RWPE2 (cell line): Measurements from ENCODE around the gene RANGRF.

Source experiments
- ATAC-seq: fragments of 200-7000 bp; cut with Tn5 transposase; 3 replicates; pipeline ENCODE4 v1.9.1; 2021; ENCODE audit warnings: low read depth
- DNase-seq: peaks from one replicate; pipeline ENCODE4 v3.0.0-alpha.2; 2020; ENCODE audit warnings: low spot score
- H3K27ac ChIP-seq: fragments of 450-650 bp; 2 replicates; pipeline ENCODE4 v1.5.1; 2017; ENCODE audit warnings: mild to moderate bottlenecking; ENCODE audit not compliant: poor library complexity, severe bottlenecking
- H3K27me3 ChIP-seq: fragments of 250-450 bp; sonication (Bioruptor Pico); 2 replicates; pipeline ENCODE4 v1.5.1; 2021; ENCODE audit warnings: mild to moderate bottlenecking, moderate library complexity; ENCODE audit not compliant: insufficient read depth, poor library complexity, severe bottlenecking
- H3K36me3 ChIP-seq: fragments of 250-450 bp; sonication (Bioruptor Pico); 2 replicates; pipeline ENCODE4 v1.5.1; 2020; ENCODE audit warnings: low read depth, mild to moderate bottlenecking, moderate library complexity
- H3K4me1 ChIP-seq: fragments of 250-450 bp; sonication (Bioruptor Pico); 2 replicates; pipeline ENCODE4 v1.5.1; 2021; ENCODE audit warnings: mild to moderate bottlenecking, moderate library complexity; ENCODE audit not compliant: insufficient read depth, poor library complexity, severe bottlenecking
- H3K4me3 ChIP-seq: fragments of 250-450 bp; sonication (Bioruptor Pico); 2 replicates; pipeline ENCODE4 v1.5.1; 2021; ENCODE audit warnings: mild to moderate bottlenecking, moderate library complexity; ENCODE audit not compliant: severe bottlenecking
- H3K9me3 ChIP-seq: fragments of 250-450 bp; sonication (Bioruptor Pico); 2 replicates; pipeline ENCODE4 v1.5.1; 2021; ENCODE audit warnings: mild to moderate bottlenecking, moderate library complexity; ENCODE audit not compliant: severe bottlenecking
- TF ChIP-seq, protein P1 (sequence below): fragments of 450-650 bp; IDR thresholded peaks from one replicate; pipeline ENCODE4 v1.5.1; 2017; ENCODE audit warnings: mild to moderate bottlenecking, moderate library complexity; ENCODE audit not compliant: poor library complexity, severe bottlenecking

RANGRF gene

GRCh38 chr17:8283356-8283755 lies 5.1 kb upstream of the RANGRF start:
- DNase-seq (no peak), ATAC-seq (no peak)
- no peak overlapping the region for H3K4me3 ChIP-seq
- H3K27ac ChIP-seq, result no peak overlapping the region
- H3K4me1 ChIP-seq, result peaks cover 4% of the 10 kb centered on the region
- TF ChIP-seq, protein P1, sequence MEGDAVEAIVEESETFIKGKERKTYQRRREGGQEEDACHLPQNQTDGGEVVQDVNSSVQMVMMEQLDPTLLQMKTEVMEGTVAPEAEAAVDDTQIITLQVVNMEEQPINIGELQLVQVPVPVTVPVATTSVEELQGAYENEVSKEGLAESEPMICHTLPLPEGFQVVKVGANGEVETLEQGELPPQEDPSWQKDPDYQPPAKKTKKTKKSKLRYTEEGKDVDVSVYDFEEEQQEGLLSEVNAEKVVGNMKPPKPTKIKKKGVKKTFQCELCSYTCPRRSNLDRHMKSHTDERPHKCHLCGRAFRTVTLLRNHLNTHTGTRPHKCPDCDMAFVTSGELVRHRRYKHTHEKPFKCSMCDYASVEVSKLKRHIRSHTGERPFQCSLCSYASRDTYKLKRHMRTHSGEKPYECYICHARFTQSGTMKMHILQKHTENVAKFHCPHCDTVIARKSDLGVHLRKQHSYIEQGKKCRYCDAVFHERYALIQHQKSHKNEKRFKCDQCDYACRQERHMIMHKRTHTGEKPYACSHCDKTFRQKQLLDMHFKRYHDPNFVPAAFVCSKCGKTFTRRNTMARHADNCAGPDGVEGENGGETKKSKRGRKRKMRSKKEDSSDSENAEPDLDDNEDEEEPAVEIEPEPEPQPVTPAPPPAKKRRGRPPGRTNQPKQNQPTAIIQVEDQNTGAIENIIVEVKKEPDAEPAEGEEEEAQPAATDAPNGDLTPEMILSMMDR, result no peak
- H3K9me3 ChIP-seq, result no peaks in the 10 kb centered on the region
- H3K36me3 ChIP-seq, result no peaks in the 10 kb centered on the region
- H3K27me3 ChIP-seq, result no peaks in the 10 kb centered on the region

DNA sequence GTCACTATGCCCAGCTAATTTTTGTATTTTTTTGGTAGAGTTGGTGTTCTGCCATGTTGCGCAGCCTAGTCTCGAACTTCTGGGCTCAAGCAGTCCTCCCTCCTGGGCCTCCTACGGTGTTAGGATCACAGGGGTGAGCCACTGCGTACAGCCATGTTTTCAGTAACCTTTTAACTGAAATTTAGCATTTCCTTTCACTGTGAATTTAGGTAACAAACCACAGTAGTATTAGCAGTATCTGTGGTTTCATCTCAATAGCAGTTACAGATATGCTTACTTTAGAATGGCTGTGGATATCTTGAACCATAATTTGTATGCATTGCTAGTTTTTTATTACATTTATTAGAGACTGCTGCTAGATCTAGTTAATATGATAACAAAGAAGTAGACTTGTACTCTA lies 4.3 kb upstream of the RANGRF start:
- no peak overlapping the region for H3K4me3 ChIP-seq
- H3K27ac ChIP-seq, result no peak overlapping the region
- no peaks in the 10 kb centered on the region for H3K36me3 ChIP-seq
- H3K27me3 ChIP-seq, result no peaks in the 10 kb centered on the region
- TF ChIP-seq, protein P1, result no peak
- H3K4me1 ChIP-seq, result peaks cover 4% of the 10 kb centered on the region
- DNase-seq (no peak), ATAC-seq (no peak)
- no peaks in the 10 kb centered on the region for H3K9me3 ChIP-seq

- no peak overlapping the region for H3K27ac ChIP-seq
- peaks cover 4% of the 10 kb centered on the region for H3K4me1 ChIP-seq
- no peak for ATAC-seq
- peaks cover 5% of the 10 kb centered on the region; the same call in 1 of the 2 replicates for H3K36me3 ChIP-seq
- H3K9me3 ChIP-seq, result no peaks in the 10 kb centered on the region
- TF ChIP-seq, protein P1, result no peak
- no peaks in the 10 kb centered on the region for H3K27me3 ChIP-seq
- DNase-seq, result no peak
- H3K4me3 ChIP-seq, result no peak overlapping the region
These were observed 2.9 kb upstream of the RANGRF start for GRCh38 chr17:8285270-8286181.

DNA sequence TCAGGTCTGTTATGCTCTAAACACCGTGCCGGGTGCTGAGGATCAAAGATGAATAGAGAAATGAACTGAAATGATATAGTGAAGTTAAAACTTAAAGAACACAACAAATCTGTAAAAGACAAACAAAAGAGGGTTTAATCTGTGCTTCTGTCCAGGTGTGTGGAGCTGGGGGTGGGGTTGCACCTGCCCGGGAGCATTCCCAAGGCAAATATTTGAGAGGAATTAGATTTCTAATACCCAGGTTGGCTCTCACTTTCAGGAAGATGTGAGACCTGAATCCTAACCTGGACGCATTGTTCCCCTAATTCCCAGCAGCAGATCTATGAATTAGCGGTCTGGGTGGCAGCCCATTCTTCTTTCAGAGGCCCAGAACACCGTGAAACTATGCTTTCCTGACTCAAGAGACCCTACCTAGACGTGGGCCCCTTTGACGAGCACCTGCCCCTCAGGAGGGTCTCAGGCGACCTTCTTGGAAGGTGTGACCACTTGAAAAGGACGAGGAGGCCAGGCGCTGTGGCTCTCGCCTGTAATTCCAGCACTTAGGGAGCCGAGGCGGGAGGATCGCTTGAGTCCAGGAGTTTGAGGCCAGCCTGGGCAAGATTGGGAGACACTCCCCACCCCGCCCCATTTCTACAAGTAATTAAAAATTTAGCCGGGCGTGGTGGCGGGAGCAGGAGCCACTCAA lies 677 bp upstream of the RANGRF start:
- Histone ChIP-seq H3K9me3 (no peaks in the 10 kb centered on the region), H3K27ac (peak overlapping the region; percentile 25), H3K4me1 (peaks cover 4% of the 10 kb centered on the region), H3K4me3 (peak overlapping the region; percentile 80), H3K27me3 (no peaks in the 10 kb centered on the region), H3K36me3 (peaks cover 5% of the 10 kb centered on the region; the same call in 1 of the 2 replicates)
- no peak; the same call in 2 of the 3 replicates for ATAC-seq
- TF ChIP-seq, protein P1, result no peak
- no peak for DNase-seq
